ENCODE results near the gene SCN5A.

GRCh38 chr3:38598791-38599190 is 50.7 kb downstream of the SCN5A start:
- TF ChIP-seq CTCF (conservative IDR thresholded peaks at IDR 0.05; ENCODE audit: low read depth, low read length), result no peak
- no peak for TF ChIP-seq EZH2 (IDR thresholded peaks at IDR 0.05; ENCODE audit: borderline replicate concordance, low read depth, low read length, poor library complexity, severe bottlenecking)

Data from A673 (cell line).